Measurements from ENCODE around the gene PDPN.

- TF ChIP-seq TARDBP (CRISPR knock-in tag; IDR thresholded peaks at IDR 0.05) (no peak), HCFC1 (IDR thresholded peaks at IDR 0.05; ENCODE audit: low read depth, low read length) (no peak), NPAS2 (CRISPR knock-in tag; IDR thresholded peaks at IDR 0.05; ENCODE audit: borderline replicate concordance) (no peak), NAIF1 (CRISPR knock-in tag; IDR thresholded peaks at IDR 0.05; ENCODE audit: borderline replicate concordance) (no peak), ZBTB20 (CRISPR knock-in tag; IDR thresholded peaks at IDR 0.05; ENCODE audit: borderline replicate concordance, low read depth) (no peak), TFDP2 (CRISPR knock-in tag; IDR thresholded peaks at IDR 0.05) (no peak), CTCF (CRISPR knock-in tag; IDR thresholded peaks at IDR 0.05) (no peak), HOXA5 (CRISPR knock-in tag; IDR thresholded peaks at IDR 0.05) (no peak), MAFF (IDR thresholded peaks at IDR 0.05; ENCODE audit: low read depth, low read length) (no peak), ZNF225 (CRISPR knock-in tag; IDR thresholded peaks at IDR 0.05) (no peak), ETV6 (CRISPR knock-in tag; conservative IDR thresholded peaks at IDR 0.05) (no peak)
Measured at GRCh38 chr1:13573586-13573985, 10.0 kb upstream of the PDPN start.
